Stomach (tissue), 9 donors: ENCODE results near the gene XIRP2. TPM values are rescaled to one million over a fixed set of nuclear protein-coding genes. Genes with fewer than 3 reads are reported as not detected.
A peak's percentile ranks its signal among the peaks of the same experiment; 100 is the strongest.

Experiments used
- DNase-seq, 2 donors: peaks; one replicate each; pipeline versions ENCODE4 v3.0.0 to v3.0.0-alpha.2; 2013 to 2019
- H3K27ac ChIP-seq, 5 donors: fragments of 200-600 bp in 4 of 5; sonication (generic) in 4 of 5; one replicate each; pipeline ENCODE4 v1.5.1; 2013 to 2019; ENCODE audit warnings: mild to moderate bottlenecking in 1 of 5, moderate library complexity in 1 of 5
- H3K27me3 ChIP-seq, 3 donors: fragments of 200-600 bp; sonication (generic); one replicate each; pipeline ENCODE4 v1.5.1; 2017 to 2019; ENCODE audit warnings: mixed run types in 1 of 3
- H3K36me3 ChIP-seq, 4 donors: fragments of 200-600 bp; sonication (generic); 1 replicate in 3 of 4; 2 replicates in 1 of 4; pipeline ENCODE4 v1.5.1; 2016 to 2019
- H3K4me1 ChIP-seq, 4 donors: fragments of 200-600 bp; sonication (generic); one replicate each; pipeline ENCODE4 v1.5.1; 2016 to 2019
- H3K4me3 ChIP-seq, 4 donors: fragments of 200-600 bp; sonication (generic) in 3 of 4; one replicate each; pipeline ENCODE4 v1.5.1; 2016 to 2019; ENCODE audit warnings: mild to moderate bottlenecking in 1 of 4
- H3K9me3 ChIP-seq, 4 donors: fragments of 200-600 bp; sonication (generic); one replicate each; pipeline ENCODE4 v1.5.1; 2016 to 2019
- EP300 ChIP-seq: sonication (generic); formaldehyde crosslinking; IDR thresholded peaks from one replicate; pipeline ENCODE4 v1.6.1; 2017; ENCODE audit warnings: antibody characterized with exemption
- POLR2A ChIP-seq, 4 donors: fragments of 450-650 bp; IDR thresholded peaks; one replicate each; pipeline ENCODE4 v1.6.1; 2016; ENCODE audit warnings: antibody characterized with exemption in 4 of 4, control low read depth in 2 of 4, mild to moderate bottlenecking in 1 of 4, moderate library complexity in 1 of 4
- POLR2AphosphoS5 ChIP-seq, 3 donors: sonication (generic); formaldehyde crosslinking; IDR thresholded peaks; one replicate each; pipeline ENCODE4 v1.6.1; 2016; ENCODE audit warnings: antibody characterized with exemption in 3 of 3
- WGBS, 5 donors: extraction: QIAGEN DNeasy Blood & Tissue Kit in 3 of 5; methylation state at CpG; one replicate each; pipeline versions ENCODE4 v1.1.5 to v1.1.7; 2013 to 2018; 5-methylcytosine and 5-hydroxymethylcytosine counted together
- intact Hi-C: fragments of 100-400 bp; cut with DNase I; formaldehyde crosslinking; loops from one replicate; pipeline ENCODE4 v1.15.1; 2023; ENCODE audit warnings: low total_unique reads
- polyA plus RNA-seq, 3 donors: library from polyadenylated mRNA; stranded (reverse); fragments of 200-250 nt; gene quantifications; one replicate each; pipeline ENCODE4 v1.2.3, GENCODE V29; 2013
- total RNA-seq, 5 donors: library from RNA; depleted of rRNA; stranded (reverse); fragments of >200 nt; gene quantifications; one replicate each; pipeline versions ENCODE4 v1.1.0 to v1.2.3, GENCODE V29; 2014 to 2016
- TF ChIP-seq, protein P1 (sequence below), 7 experiments: fragments of 450-650 bp in 4 of 7; fragments of 200-600 bp in 3 of 7; sonication (generic) in 3 of 7; IDR thresholded peaks; one replicate each; pipeline ENCODE4 v1.5.1; 2016 to 2019; ENCODE audit warnings: antibody characterized with exemption in 7 of 7, control low read depth in 2 of 7, mild to moderate bottlenecking in 1 of 7
- donor health status: healthy with polysubstance abuse.
- donor health status: Bipolar disorder and iron deficiency.
- donor health status: healthy.

XIRP2 gene
- total and polyA plus RNA-seq, 8 donors = 0.10 to 3.2 (median 0.19) TPM; not detected in 4

DNA sequence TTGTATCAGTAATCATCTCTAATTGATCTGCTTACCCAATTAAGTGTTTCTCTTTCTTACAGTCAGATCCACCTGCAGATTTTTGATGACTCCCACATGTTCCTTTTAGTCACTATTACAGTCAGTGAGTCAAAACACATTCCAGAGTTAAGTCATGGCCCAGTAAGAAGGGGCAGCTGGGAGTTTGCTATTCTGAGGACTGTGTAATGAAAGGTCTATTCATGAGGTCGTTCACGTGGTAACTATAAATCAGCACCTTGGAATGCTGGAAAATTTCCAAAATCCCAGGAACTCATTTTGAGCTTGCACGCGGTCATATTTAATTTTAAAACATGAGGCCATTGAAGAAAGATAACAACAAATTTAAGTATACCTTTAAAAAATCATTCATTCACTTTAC, 252.5 kb downstream of the XIRP2 start:
- Histone ChIP-seq H3K4me1 (peaks cover 0 to 7% (median 2%) of the 10 kb centered on the region in 4 donors), H3K27ac (no peak overlapping the region), H3K27me3 (no peaks in the 10 kb centered on the region), H3K4me3 (no peak overlapping the region), H3K36me3 (no peaks in the 10 kb centered on the region), H3K9me3 (no peaks in the 10 kb centered on the region)
- intact Hi-C loops = no loop called here
- 23 to 33% (median 25%) methylated on average over 4 of the region's 4 CpGs for WGBS, 5 donors
- no peak for TF ChIP-seq POLR2A (IDR thresholded peaks at IDR 0.05)
- peak in 2 of 3 donors; percentile 35 to 70 for TF ChIP-seq POLR2AphosphoS5 (IDR thresholded peaks at IDR 0.05)
- DNase-seq = peak in 1 of 2 donors; percentile 53

DNA sequence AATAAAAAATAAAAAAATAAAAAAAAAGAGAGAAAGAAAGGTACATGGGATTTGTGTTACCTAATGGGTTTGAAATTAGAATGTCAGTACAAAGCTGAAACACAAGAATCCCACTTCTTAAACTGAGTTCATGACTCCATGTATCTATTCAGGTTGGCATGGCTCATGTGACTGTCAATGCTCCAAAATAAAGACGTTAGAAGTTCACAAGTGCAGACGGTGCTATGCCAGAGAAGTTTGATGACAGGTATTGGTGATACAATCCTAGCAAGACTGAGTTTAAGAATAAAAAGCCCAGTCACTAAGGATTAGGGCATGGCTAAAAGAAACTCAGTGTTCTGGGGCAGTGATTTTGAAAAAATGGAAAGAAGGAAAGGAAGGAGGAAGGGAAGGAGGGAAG, 254.3 kb downstream of the XIRP2 start:
- Histone ChIP-seq H3K27ac (no peak overlapping the region), H3K36me3 (no peaks in the 10 kb centered on the region)

DNA sequence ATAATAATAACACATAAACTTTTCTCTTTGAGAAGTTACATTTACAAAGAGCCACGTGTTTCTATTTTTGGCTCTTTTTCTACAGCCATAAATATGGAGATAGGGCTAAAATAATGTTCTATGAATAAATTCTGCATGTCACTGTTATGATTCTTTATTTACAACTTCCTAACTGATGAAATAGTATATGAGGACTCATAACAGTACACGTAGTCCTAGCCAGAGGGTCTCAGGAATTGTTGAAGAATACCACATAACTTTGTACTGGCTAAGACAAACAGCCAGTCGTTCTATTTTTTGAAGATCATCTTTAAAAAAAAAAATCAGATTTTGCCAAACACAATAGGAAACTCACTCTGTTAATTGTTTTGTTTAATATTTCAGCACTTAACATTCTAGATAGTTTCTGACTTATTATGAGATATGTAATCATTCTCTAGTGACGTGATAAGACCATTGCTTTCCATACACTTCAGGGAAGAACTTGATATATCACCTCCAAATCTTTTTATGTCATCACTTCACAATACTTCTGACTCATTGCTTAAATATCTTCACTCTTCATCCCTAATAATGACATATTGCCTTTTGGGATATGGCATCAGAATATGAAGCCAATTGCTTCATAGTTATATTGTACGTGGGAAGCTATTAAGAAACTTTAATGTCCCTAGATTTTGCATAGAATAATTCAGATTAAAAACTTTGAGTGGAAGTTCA, 256.1 kb downstream of the XIRP2 start:
- Histone ChIP-seq H3K27me3 (no peaks in the 10 kb centered on the region), H3K36me3 (no peaks in the 10 kb centered on the region), H3K4me1 (peaks cover 0 to 7% (median 2%) of the 10 kb centered on the region in 4 donors), H3K9me3 (no peaks in the 10 kb centered on the region), H3K4me3 (no peak overlapping the region), H3K27ac (no peak overlapping the region)
- intact Hi-C loops = no loop called here
- no peak for TF ChIP-seq POLR2A (IDR thresholded peaks at IDR 0.05)
- TF ChIP-seq EP300 = no peak
- TF ChIP-seq, protein P1, sequence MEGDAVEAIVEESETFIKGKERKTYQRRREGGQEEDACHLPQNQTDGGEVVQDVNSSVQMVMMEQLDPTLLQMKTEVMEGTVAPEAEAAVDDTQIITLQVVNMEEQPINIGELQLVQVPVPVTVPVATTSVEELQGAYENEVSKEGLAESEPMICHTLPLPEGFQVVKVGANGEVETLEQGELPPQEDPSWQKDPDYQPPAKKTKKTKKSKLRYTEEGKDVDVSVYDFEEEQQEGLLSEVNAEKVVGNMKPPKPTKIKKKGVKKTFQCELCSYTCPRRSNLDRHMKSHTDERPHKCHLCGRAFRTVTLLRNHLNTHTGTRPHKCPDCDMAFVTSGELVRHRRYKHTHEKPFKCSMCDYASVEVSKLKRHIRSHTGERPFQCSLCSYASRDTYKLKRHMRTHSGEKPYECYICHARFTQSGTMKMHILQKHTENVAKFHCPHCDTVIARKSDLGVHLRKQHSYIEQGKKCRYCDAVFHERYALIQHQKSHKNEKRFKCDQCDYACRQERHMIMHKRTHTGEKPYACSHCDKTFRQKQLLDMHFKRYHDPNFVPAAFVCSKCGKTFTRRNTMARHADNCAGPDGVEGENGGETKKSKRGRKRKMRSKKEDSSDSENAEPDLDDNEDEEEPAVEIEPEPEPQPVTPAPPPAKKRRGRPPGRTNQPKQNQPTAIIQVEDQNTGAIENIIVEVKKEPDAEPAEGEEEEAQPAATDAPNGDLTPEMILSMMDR (IDR thresholded peaks at IDR 0.05) = no peak
- TF ChIP-seq POLR2AphosphoS5 (IDR thresholded peaks at IDR 0.05) = no peak
- WGBS, 5 donors = 41 to 69% (median 66%) methylated on average over 5 of the region's 5 CpGs
- no peak for DNase-seq

More for the DNA sequence above, 254.3 kb downstream of the XIRP2 start:
- H3K4me3 ChIP-seq = no peak overlapping the region
- DNase-seq = no peak
- 62 to 86% (median 76%) methylated on average over 2 of the region's 2 CpGs for WGBS, 5 donors
- TF ChIP-seq, protein P1 (IDR thresholded peaks at IDR 0.05) = no peak
- TF ChIP-seq POLR2AphosphoS5 (IDR thresholded peaks at IDR 0.05) (no peak), EP300 (no peak), POLR2A (IDR thresholded peaks at IDR 0.05) (no peak)
- H3K27me3 ChIP-seq = no peaks in the 10 kb centered on the region
- intact Hi-C loops = no loop called here
- peaks cover 0 to 7% (median 2%) of the 10 kb centered on the region in 4 donors for H3K4me1 ChIP-seq
- no peaks in the 10 kb centered on the region for H3K9me3 ChIP-seq

DNA sequence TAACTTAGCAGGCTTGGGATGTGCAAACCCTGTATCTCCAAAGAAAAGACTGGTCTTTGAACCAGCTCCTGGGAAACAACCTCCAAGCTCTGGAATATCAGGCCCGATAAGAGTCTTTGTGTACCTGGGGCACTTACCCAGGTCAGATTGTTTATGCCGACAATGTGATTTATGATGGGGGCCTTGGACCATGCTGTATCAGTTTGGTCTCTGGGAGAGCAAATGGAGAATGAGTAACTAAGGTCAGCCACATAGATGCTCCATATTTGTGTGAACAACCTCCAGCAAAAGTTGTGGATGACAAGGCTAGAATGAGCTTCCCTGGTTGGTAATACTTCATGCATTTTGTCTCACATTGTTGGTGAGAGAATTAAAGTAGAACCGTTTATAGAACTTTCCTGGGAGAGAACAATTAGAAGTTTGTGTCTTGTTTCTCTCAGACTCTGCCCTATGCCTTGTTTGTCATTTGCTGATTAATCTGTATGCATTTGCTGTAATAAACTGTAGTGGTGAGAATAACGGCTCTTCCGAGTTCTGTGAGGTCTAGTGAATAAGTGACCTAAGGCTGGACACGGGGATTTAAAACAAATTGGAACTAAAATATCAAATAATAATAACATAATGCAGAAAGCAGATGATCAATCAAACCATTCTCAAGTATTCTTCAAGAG, 259.1 kb downstream of the XIRP2 start:
- TF ChIP-seq POLR2AphosphoS5 (IDR thresholded peaks at IDR 0.05) (no peak), POLR2A (IDR thresholded peaks at IDR 0.05) (no peak), EP300 (no peak)
- TF ChIP-seq, protein P1 (IDR thresholded peaks at IDR 0.05) = no peak
- no peaks in the 10 kb centered on the region for H3K4me1 ChIP-seq
- H3K4me3 ChIP-seq = no peak overlapping the region
- intact Hi-C loops = no loop called here
- no peaks in the 10 kb centered on the region for H3K36me3 ChIP-seq
- peak in 1 of 2 donors; percentile 13 for DNase-seq
- no peak overlapping the region for H3K27ac ChIP-seq
- H3K27me3 ChIP-seq = no peaks in the 10 kb centered on the region
- 20 to 34% (median 27%) methylated on average over 6 of the region's 6 CpGs for WGBS, 5 donors
- H3K9me3 ChIP-seq = no peaks in the 10 kb centered on the region
